Uterus (tissue), 2 donors: Measurements from ENCODE around the gene BRD9.

Source experiments
- POLR2A ChIP-seq, 2 donors: fragments of 450-650 bp; IDR thresholded peaks; one replicate each; pipeline ENCODE4 v1.6.1; 2016; ENCODE audit warnings: antibody characterized with exemption in 2 of 2, mild to moderate bottlenecking in 1 of 2, moderate library complexity in 1 of 2
- TF ChIP-seq, protein P1 (sequence below), 4 experiments: fragments of 200-600 bp in 2 of 4; fragments of 450-650 bp in 2 of 4; sonication (generic) in 2 of 4; IDR thresholded peaks; one replicate each; pipeline ENCODE4 v1.5.1; 2016 to 2019; ENCODE audit warnings: antibody characterized with exemption in 4 of 4, mild to moderate bottlenecking in 2 of 4, moderate library complexity in 1 of 4

DNA sequence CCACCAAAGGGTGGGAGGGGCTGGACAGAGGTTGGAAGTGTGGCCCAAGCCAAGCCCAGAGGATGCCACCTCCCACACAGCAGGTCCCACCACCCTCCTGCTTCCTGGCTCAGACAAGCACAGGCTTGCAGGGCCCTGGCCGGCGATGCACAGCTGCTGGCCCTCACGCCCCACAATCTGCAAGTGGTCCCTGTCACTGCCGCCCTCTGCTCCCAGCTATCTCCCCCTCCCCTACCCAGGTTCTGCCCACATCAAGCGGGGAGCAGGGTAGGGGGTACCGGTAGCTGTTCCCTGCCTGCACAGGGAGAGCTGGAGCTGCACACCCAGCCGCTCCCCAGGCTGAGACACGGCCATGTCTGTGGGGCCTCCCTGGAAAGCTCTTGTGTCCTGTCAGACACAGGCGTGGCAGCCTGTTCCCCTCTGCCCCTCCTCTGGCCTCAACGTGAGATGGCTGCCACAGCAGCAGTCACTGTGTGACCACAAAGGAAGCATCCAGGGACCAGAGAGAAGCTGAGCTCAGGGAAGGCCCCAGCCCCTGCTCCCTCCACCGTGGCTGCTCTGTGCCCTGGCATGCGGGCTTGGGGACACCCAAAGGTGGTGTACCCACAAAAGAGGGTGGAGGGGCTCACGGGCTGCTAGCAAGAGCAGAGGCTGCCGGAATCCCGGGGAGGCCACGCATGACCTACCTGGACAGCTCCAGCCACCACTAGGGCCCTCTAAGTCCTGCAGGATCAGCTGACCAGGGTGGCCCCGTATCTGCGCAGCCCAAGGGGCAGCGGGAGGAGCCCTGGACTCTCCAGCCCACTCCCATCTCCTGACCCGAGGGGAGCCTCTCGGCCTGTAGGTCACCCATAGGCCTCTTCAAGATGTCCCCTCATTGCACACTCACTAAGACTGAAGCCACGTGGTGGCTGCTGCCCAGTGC lies 30.9 kb downstream of the BRD9 start:
- TF ChIP-seq, protein P1, sequence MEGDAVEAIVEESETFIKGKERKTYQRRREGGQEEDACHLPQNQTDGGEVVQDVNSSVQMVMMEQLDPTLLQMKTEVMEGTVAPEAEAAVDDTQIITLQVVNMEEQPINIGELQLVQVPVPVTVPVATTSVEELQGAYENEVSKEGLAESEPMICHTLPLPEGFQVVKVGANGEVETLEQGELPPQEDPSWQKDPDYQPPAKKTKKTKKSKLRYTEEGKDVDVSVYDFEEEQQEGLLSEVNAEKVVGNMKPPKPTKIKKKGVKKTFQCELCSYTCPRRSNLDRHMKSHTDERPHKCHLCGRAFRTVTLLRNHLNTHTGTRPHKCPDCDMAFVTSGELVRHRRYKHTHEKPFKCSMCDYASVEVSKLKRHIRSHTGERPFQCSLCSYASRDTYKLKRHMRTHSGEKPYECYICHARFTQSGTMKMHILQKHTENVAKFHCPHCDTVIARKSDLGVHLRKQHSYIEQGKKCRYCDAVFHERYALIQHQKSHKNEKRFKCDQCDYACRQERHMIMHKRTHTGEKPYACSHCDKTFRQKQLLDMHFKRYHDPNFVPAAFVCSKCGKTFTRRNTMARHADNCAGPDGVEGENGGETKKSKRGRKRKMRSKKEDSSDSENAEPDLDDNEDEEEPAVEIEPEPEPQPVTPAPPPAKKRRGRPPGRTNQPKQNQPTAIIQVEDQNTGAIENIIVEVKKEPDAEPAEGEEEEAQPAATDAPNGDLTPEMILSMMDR (IDR thresholded peaks at IDR 0.05), result no peak
- TF ChIP-seq POLR2A (IDR thresholded peaks at IDR 0.05), result no peak
